Putamen (tissue), 1 donor: ENCODE data around the gene SARS1.

Experiments used
- DNase-seq: peaks from one replicate; pipeline ENCODE4 v3.0.0-alpha.2; 2016; ENCODE audit warnings: low spot score

Gene SARS1

GRCh38 chr1:109262231-109263055 lies 48.7 kb downstream of the SARS1 start:
- DNase-seq = no peak

- DNase-seq = no peak
Measured at GRCh38 chr1:109263234-109263596, 49.5 kb downstream of the SARS1 start.

DNA sequence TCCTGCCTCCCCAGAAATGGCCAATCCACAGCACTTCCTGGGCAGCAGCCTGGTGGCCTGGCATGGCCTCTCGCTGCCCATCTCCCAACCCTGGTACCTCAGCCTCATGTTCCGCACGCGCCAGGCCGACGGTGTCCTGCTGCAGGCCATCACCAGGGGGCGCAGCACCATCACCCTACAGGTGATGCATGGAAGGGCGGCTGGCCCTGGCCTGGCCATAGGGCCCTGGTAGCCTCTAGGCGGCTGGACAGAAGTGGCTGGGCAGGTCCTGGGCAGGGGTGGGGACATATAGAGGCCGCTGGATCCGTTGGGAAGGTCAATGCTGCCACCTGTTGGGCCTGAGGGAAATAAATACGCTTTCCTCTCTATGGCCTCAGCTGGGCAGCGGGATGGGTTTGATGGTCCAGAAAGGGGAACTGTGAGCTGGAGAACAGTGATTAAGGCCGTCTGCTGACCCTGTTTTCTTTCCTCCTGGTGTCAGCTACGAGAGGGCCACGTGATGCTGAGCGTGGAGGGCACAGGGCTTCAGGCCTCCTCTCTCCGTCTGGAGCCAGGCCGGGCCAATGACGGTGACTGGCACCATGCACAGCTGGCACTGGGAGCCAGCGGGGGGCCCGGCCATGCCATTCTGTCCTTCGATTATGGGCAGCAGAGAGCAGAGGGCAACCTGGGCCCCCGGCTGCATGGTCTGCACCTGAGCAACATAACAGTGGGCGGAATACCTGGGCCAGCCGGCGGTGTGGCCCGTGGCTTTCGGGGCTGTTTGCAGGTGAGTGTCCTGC lies 50.1 kb downstream of the SARS1 start:
- peak; percentile 88 for DNase-seq

DNA sequence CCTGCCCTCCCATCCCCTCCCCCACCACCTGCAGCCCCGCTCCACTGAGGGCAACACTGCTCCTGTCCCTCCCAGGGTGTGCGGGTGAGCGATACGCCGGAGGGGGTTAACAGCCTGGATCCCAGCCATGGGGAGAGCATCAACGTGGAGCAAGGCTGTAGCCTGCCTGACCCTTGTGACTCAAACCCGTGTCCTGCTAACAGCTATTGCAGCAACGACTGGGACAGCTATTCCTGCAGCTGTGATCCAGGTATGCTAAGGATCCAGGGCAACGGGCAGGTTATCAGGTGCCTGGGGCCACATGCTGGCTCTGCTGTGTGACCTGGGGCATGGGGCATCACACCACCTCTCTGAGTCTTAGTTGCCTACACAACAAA lies 50.6 kb downstream of the SARS1 start:
- no peak for DNase-seq

DNA sequence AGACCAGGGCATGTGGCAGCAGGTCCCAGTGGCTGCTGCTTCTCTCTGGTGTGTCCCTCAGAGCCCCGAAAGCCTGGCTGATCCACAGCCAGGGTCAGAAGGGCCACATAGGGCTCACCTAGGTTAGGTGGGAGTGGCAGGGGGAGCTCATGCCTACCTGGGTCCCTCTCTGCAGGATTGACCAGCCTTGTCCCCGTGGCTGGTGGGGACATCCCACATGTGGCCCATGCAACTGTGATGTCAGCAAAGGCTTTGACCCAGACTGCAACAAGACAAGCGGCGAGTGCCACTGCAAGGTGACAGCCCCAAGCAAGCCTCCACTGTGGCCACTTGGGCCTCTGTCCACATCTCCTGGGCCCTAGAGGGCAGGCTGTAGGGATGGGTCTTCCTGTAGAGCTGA lies 51.3 kb downstream of the SARS1 start:
- DNase-seq = no peak

DNA sequence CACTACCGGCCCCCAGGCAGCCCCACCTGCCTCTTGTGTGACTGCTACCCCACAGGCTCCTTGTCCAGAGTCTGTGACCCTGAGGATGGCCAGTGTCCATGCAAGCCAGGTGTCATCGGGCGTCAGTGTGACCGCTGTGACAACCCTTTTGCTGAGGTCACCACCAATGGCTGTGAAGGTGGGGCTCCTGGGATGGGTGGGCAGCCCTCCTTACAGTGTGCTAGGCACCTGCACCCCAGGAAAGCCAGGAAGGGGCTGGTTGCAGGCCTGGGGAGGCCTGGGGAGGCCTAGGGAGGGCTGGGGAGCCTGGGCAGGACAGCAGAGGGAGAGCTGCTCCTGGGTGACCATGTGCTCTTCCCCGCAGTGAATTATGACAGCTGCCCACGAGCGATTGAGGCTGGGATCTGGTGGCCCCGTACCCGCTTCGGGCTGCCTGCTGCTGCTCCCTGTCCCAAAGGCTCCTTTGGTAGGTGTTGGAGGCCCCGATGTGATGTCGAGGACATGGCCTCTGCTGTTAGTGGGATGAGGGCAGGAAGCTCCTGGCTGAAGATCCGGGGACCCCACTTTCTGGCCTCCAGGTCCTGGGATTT lies 52.1 kb downstream of the SARS1 start:
- no peak for DNase-seq

- DNase-seq = no peak
Measured at GRCh38 chr1:109266965-109267364, 53.2 kb downstream of the SARS1 start.

- DNase-seq = no peak
Measured at GRCh38 chr1:109267743-109268300, 54.1 kb downstream of the SARS1 start.

DNA sequence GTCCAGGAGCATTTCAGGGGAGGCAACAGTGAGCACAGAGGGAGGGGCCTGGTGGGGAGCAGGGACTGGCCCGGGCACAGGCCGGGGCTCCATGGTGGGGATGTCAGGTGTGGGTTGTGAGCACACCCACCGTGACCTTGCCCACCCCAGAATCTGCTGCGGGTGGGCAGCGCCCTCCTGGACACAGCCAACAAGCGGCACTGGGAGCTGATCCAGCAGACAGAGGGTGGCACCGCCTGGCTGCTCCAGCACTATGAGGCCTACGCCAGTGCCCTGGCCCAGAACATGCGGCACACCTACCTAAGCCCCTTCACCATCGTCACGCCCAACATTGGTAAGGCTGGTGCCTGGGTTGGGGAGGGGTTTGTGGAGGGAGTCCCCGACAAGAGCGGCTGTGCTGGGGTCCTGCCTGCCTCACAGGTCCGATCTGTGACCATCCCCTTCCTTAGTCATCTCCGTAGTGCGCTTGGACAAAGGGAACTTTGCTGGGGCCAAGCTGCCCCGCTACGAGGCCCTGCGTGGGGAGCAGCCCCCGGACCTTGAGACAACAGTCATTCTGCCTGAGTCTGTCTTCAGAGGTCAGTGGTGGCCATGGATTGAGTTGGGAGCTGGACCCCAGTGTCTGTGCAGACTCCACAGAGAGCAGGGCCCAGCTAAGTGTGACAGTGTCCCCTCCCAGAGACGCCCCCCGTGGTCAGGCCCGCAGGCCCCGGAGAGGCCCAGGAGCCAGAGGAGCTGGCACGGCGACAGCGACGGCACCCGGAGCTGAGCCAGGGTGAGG lies 54.9 kb downstream of the SARS1 start:
- no peak for DNase-seq

- no peak for DNase-seq
Measured at GRCh38 chr1:109269212-109269980, 55.7 kb downstream of the SARS1 start.

GRCh38 chr1:109269981-109270622 lies 56.4 kb downstream of the SARS1 start:
- DNase-seq = no peak

- no peak for DNase-seq
Measured at GRCh38 chr1:109270623-109271317, 57.1 kb downstream of the SARS1 start.

- no peak for DNase-seq
Measured at GRCh38 chr1:109271458-109271857, 57.7 kb downstream of the SARS1 start.

DNA sequence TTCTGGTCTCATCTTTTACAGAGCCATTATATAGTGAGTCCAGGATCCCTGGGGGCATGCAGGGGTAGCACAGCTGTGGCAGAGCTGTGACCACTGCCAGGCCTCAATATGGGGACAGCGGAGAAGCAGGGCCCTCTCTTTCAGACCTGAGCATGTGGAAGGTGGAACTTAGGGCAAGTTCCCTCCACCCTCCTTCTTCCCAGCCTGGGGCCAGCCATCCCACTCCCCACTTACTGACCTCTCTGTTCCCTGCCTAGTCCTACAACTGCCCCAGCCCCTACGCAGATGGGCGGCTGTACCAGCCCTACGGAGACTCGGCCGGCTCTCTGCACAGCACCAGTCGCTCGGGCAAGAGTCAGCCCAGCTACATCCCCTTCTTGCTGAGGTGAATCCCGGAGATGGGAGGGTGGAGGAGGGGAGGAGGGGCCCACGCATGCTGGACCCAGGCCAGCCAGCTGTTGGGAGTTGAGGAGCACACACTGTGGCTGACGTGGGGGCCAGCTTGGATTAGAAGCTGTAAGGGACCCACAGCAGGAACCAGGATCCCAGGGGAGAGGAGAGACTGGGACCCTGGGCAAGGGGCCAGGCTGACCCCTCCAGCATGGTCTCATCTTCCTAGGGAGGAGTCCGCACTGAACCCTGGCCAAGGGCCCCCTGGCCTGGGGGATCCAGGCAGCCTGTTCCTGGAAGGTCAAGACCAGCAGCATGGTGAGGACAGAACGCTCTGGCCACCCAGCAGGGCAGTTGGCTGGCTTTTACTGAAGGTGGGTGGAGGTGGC lies 58.5 kb downstream of the SARS1 start:
- no peak for DNase-seq

GRCh38 chr1:109272831-109273547 lies 59.3 kb downstream of the SARS1 start:
- no peak for DNase-seq

DNA sequence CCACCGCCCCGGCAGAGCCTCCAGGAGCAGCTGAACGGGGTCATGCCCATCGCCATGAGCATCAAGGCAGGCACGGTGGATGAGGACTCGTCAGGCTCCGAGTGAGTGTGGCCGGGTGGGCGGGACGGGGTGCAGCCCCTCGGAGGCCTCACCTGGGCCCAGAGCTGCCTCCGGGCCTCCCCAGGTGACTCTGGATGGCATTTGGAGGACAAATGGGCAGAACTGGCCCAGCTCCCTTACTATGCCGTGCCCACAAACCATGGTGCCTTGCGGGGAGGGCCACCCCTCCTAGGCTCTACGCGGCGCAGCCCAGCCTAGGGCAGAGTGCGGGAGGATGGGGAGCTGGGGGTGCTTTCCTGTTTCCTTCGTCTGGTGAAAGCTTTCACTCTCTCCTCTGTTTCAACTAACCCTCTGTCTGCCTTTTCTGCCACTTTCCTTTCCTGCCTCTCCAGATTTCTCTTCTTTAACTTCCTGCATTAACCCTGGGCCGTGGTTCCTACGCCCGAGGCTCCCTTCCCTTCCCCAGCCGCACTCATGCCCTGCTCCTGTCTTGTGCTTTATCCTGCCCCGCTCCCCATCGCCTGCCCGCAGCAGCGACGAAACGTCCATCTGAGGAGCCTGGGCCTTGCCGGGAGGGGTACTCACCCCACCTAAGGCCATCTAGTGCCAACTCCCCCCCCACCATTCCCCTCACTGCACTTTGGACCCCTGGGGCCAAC lies 60.0 kb downstream of the SARS1 start:
- DNase-seq = no peak

GRCh38 chr1:109274533-109275476 lies 61.1 kb downstream of the SARS1 start:
- DNase-seq = no peak
